Type B pancreatic cell (in vitro differentiated cells): ENCODE data around the gene WIPF3. TPM values are rescaled to one million over a fixed set of nuclear protein-coding genes. Genes with fewer than 3 reads are reported as not detected.

Experiments used
- DNase-seq: peaks from one replicate; pipeline ENCODE4 v3.0.0; 2021; ENCODE audit warnings: mixed read lengths; ENCODE audit not compliant: unreplicated experiment; ENCODE audit errors: extremely low spot score
- H3K27ac Mint-ChIP-seq: 2 replicates; pipeline ENCODE4 v1.8.0; 2021; ENCODE audit warnings: mild to moderate bottlenecking, mixed read lengths
- H3K27me3 Mint-ChIP-seq: 2 replicates; pipeline ENCODE4 v1.8.0; 2021; ENCODE audit warnings: mixed read lengths
- H3K36me3 Mint-ChIP-seq: 2 replicates; pipeline ENCODE4 v1.8.0; 2021; ENCODE audit warnings: mixed read lengths
- H3K4me1 Mint-ChIP-seq: one replicate; pipeline ENCODE4 v1.8.0; 2021; ENCODE audit warnings: mixed read lengths; ENCODE audit not compliant: unreplicated experiment
- H3K4me3 Mint-ChIP-seq: 2 replicates; pipeline ENCODE4 v1.8.0; 2021; ENCODE audit warnings: mild to moderate bottlenecking, mixed read lengths
- H3K9me3 Mint-ChIP-seq: 2 replicates; pipeline ENCODE4 v1.8.0; 2021; ENCODE audit warnings: mixed read lengths
- total RNA-seq: library from RNA; stranded (reverse); gene quantifications from 2 replicates; pipeline ENCODE4 v1.2.1, GENCODE V29; 2021; ENCODE audit warnings: low replicate concordance
- TF ChIP-seq, protein P1 (sequence below): fragments of 200-600 bp; sonication (generic); conservative IDR thresholded peaks from 2 replicates; pipeline ENCODE4 v1.5.0; 2021; ENCODE audit warnings: antibody characterized with exemption, mild to moderate bottlenecking

The WIPF3 gene
- total RNA-seq, 1 donor from 2014 or later: 1.7 TPM

DNA sequence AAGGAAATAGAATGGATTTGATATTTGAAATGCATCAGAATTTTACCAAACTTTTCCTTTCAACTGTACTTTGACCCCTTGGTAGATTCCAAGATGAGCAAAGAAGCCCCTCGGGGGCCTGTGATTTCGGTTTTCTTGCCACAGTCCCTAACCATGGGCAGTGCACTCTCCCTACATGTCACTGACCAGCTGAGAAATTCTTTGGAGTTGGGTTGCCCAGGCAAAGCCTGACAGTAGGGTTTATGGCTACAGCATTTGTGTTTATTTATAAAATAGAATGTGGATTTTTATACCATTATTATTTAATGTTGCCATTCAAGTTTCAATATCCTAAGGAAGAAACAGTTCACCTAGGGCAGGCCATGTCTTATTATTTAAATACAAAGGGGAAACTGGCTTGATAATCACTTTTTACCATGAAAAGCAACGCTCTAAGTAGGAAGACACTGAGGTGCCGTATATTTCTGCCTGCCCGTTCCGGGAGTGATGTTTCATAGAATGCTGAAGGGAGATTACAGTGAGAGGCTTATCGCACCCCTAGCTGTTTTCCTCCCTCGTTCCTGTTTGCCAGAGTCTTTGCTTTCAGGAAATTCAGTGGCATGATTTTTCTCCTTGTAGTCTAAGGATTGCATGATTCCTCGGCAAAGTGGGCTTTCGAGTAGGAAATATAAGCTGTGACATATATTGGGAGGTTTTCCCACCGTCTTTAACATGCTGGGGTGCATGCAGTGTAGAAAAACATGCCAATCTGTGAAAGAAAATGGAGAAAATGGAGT, 35.8 kb downstream of the WIPF3 start:
- Mint-ChIP-seq H3K36me3 (no peaks in the 10 kb centered on the region), H3K27ac (no peak overlapping the region), H3K27me3 (no peaks in the 10 kb centered on the region), H3K4me1 (peaks cover 5% of the 10 kb centered on the region), H3K4me3 (no peak overlapping the region), H3K9me3 (no peaks in the 10 kb centered on the region)
- no peak for DNase-seq
- TF ChIP-seq, protein P1, sequence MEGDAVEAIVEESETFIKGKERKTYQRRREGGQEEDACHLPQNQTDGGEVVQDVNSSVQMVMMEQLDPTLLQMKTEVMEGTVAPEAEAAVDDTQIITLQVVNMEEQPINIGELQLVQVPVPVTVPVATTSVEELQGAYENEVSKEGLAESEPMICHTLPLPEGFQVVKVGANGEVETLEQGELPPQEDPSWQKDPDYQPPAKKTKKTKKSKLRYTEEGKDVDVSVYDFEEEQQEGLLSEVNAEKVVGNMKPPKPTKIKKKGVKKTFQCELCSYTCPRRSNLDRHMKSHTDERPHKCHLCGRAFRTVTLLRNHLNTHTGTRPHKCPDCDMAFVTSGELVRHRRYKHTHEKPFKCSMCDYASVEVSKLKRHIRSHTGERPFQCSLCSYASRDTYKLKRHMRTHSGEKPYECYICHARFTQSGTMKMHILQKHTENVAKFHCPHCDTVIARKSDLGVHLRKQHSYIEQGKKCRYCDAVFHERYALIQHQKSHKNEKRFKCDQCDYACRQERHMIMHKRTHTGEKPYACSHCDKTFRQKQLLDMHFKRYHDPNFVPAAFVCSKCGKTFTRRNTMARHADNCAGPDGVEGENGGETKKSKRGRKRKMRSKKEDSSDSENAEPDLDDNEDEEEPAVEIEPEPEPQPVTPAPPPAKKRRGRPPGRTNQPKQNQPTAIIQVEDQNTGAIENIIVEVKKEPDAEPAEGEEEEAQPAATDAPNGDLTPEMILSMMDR: no peak

DNA sequence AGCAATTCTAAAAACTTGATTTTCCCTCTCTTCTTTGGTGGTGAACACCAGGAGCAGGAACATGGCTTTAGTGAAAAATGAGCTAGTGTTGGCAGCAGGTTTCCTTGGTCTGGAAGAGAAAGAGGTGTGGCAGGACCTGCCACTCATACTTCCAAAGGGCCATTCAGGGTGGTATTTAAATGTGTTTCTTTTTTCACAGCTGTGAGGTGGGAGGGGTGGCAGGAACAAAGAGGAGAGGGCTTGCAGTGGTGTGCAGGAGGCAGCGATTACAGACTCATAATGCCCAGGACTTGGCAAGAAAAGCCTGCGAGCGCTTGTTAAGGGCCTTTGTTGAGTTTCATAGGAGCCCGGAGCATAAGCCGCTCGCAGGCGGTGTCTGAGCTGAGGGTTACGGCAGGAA, 36.8 kb downstream of the WIPF3 start:
- Mint-ChIP-seq H3K4me1 (peaks cover 11% of the 10 kb centered on the region), H3K27me3 (peaks cover 3% of the 10 kb centered on the region), H3K36me3 (no peaks in the 10 kb centered on the region), H3K27ac (no peak overlapping the region), H3K4me3 (no peak overlapping the region), H3K9me3 (peaks cover 6% of the 10 kb centered on the region)
- DNase-seq: no peak
- TF ChIP-seq, protein P1: no peak

DNA sequence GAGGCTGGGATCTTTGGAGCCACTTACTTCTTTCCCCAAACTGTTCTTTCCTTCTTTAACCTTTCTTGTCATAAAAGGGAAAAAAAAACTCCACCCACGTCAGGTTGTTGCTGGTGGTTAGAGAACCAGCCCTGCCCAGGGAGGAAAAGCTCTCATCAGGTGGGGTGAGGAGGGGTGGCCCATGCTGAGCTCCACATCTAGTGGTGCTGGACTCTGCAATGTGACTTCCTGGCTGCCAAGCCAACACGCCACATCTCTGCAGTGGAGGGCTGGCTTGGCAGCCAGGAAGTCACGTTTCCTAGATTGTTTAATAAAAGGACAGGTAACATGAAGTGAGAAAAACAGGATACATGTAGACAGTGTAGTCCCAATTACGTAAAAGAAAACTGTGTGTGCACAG, 37.4 kb downstream of the WIPF3 start:
- TF ChIP-seq, protein P1: no peak
- peaks cover 6% of the 10 kb centered on the region for H3K9me3 Mint-ChIP-seq
- no peak overlapping the region for H3K27ac Mint-ChIP-seq
- DNase-seq: no peak
- peaks cover 11% of the 10 kb centered on the region for H3K4me1 Mint-ChIP-seq
- H3K4me3 Mint-ChIP-seq: no peak overlapping the region
- peaks cover 3% of the 10 kb centered on the region for H3K27me3 Mint-ChIP-seq
- H3K36me3 Mint-ChIP-seq: no peaks in the 10 kb centered on the region

DNA sequence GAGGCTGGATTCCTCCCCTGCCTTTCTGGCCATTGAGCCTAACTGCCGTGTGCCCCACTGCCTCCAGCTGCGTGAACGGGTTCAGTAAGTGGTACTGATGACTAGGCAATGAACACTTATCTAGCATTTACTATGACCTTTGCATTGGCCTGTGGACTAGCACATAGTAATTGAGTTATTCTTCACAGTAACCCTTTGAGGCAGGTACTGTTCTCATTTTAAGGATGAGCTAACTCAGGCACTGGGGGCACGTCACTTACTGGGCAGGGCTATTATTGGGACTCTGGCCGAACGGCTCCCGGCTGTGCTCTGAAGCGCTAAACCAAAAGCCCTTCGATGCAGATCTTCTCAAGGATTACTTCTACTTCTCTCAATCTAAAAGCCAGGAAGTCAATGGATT, 38.3 kb downstream of the WIPF3 start:
- no peak for DNase-seq
- H3K4me1 Mint-ChIP-seq: peaks cover 11% of the 10 kb centered on the region
- no peaks in the 10 kb centered on the region for H3K36me3 Mint-ChIP-seq
- TF ChIP-seq, protein P1: no peak
- H3K9me3 Mint-ChIP-seq: peaks cover 6% of the 10 kb centered on the region
- no peak overlapping the region for H3K27ac Mint-ChIP-seq
- peaks cover 3% of the 10 kb centered on the region for H3K27me3 Mint-ChIP-seq
- no peak overlapping the region for H3K4me3 Mint-ChIP-seq

DNA sequence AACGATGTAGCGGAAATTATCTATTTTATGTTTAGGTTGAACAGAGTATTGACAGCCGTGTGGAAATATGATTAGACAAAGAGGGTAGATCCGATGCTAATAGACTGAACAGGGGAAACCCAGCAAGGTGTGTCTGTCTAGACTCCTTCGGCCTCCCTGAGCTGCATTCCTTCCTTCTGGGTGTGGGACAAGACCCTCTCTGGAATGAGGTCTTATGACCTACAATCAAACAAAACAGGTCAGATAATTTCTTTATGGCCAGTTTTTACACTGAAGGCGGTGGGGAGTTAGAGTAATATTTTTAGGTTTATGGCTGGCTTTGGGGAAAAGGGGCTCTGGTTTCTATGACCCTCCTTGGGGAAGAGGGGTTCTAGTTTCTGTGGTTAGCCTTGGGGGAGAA, 41.2 kb downstream of the WIPF3 start:
- Mint-ChIP-seq H3K27me3 (peaks cover 3% of the 10 kb centered on the region), H3K9me3 (peaks cover 6% of the 10 kb centered on the region), H3K4me1 (peaks cover 11% of the 10 kb centered on the region), H3K36me3 (no peaks in the 10 kb centered on the region), H3K27ac (peak overlapping the region; percentile 89), H3K4me3 (peak overlapping the region; percentile 49)
- TF ChIP-seq, protein P1: no peak
- no peak for DNase-seq
